ENCODE results near the gene CATSPERD. TPM values are rescaled to one million over a fixed set of nuclear protein-coding genes. Genes with fewer than 3 reads are reported as not detected.

Gene CATSPERD
- total and polyA plus RNA-seq, 12 donors: not detected

- Histone ChIP-seq H3K9me3 (replicated peaks in 1 of 3) (no peaks in the 10 kb centered on the region), H3K4me3 (no peak overlapping the region), H3K27me3 (no peaks in the 10 kb centered on the region), H3K27ac (no peak overlapping the region), H3K4me1 (replicated peaks in 1 of 2) (peaks cover 2 to 9% of the 10 kb centered on the region in 2 donors), H3K36me3 (replicated peaks in 1 of 2) (no peaks in the 10 kb centered on the region)
- DNase-seq: no peak
- TF ChIP-seq POLR2A (IDR thresholded peaks at IDR 0.05): no peak
- TF ChIP-seq, protein P1, sequence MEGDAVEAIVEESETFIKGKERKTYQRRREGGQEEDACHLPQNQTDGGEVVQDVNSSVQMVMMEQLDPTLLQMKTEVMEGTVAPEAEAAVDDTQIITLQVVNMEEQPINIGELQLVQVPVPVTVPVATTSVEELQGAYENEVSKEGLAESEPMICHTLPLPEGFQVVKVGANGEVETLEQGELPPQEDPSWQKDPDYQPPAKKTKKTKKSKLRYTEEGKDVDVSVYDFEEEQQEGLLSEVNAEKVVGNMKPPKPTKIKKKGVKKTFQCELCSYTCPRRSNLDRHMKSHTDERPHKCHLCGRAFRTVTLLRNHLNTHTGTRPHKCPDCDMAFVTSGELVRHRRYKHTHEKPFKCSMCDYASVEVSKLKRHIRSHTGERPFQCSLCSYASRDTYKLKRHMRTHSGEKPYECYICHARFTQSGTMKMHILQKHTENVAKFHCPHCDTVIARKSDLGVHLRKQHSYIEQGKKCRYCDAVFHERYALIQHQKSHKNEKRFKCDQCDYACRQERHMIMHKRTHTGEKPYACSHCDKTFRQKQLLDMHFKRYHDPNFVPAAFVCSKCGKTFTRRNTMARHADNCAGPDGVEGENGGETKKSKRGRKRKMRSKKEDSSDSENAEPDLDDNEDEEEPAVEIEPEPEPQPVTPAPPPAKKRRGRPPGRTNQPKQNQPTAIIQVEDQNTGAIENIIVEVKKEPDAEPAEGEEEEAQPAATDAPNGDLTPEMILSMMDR (IDR thresholded peaks at IDR 0.05): no peak
- 70 to 73% (median 72%) methylated on average over 10 of the region's 10 CpGs for WGBS, 4 donors
- intact Hi-C loops (cut with DNase I): loop anchor here (5.0 to 10.0 kb wide), 3 partner anchors 83 to 213 kb away; no protein-coding TSS in a partner anchor
Measured at GRCh38 chr19:5809469-5809868, 89.0 kb downstream of the CATSPERD start.

DNA sequence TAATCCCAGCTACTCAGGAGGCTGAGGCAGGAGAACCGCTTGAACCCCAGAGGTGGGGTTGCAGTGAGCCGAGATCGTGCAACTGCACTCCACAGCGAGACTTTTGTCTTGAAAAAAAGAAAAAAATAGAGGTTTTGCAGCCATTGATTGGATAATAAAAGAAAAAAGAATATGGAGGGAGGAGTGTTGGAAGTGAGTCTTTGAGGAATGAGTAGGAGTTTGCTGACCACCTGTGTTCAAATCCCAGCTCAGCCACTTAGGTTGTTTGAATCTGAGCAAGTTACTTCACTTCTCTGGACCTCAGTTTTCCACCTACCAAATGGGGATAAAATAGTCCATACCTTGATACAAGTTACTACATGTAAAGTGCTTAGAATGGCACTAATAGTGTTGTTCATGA, 90.7 kb downstream of the CATSPERD start:
- Histone ChIP-seq H3K4me3 (no peak overlapping the region), H3K27ac (no peak overlapping the region), H3K36me3 (replicated peaks in 1 of 2) (no peaks in the 10 kb centered on the region), H3K9me3 (replicated peaks in 1 of 3) (no peaks in the 10 kb centered on the region), H3K27me3 (no peaks in the 10 kb centered on the region), H3K4me1 (replicated peaks in 1 of 2) (peaks cover 0 to 2% of the 10 kb centered on the region in 2 donors)
- DNase-seq: no peak
- WGBS, 4 donors: 94 to 98% (median 95%) methylated on average over 4 of the region's 4 CpGs
- no peak for TF ChIP-seq POLR2A (IDR thresholded peaks at IDR 0.05)
- TF ChIP-seq, protein P1 (IDR thresholded peaks at IDR 0.05): no peak
- intact Hi-C loops (cut with DNase I): no loop called here

DNA sequence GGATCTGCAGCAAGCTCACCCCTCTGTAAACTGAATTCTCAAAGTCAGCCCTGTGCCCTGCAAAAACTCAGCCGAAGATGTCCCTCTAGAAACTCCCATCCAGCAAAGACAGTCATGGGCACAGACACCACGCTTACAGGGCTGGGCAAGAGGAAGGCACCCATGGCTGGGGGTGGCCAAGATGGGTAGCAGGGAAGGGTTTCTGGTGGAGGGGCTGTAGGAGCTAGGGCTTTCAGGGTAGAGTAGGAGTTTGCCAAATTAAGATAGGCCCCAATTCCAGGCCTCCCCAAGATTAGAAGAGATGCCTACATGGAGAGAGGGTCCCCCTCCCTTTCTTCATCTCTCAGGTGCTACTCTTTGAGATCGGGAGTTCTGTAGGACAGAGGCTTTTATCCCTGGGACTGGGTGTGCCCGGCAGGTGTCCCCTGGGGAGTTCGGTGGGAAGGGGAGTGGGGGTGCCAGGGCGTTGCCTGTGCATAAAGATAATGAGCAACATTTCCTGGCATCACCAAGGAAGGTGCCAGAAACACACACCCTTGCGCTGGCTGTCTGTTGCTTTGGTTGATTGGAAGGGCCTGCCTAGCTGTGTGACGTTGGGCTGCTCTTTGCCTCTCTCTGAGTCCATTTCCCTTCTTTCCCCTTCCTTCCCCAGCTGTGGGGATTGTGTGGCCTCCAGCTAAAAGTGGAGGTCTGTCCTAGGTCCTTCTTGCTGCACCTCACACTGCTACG, 93.8 kb downstream of the CATSPERD start:
- H3K4me1 ChIP-seq (replicated peaks in 1 of 2): no peaks in the 10 kb centered on the region
- no peak overlapping the region for H3K27ac ChIP-seq
- no peak for DNase-seq
- no peaks in the 10 kb centered on the region for H3K9me3 ChIP-seq (replicated peaks in 1 of 3)
- TF ChIP-seq, protein P1 (IDR thresholded peaks at IDR 0.05): no peak
- no peak for TF ChIP-seq POLR2A (IDR thresholded peaks at IDR 0.05)
- WGBS, 4 donors: 77 to 86% (median 83%) methylated on average over 9 of the region's 9 CpGs
- H3K27me3 ChIP-seq: no peaks in the 10 kb centered on the region
- H3K36me3 ChIP-seq (replicated peaks in 1 of 2): no peaks in the 10 kb centered on the region
- intact Hi-C loops (cut with DNase I): no loop called here
- H3K4me3 ChIP-seq: no peak overlapping the region

DNA sequence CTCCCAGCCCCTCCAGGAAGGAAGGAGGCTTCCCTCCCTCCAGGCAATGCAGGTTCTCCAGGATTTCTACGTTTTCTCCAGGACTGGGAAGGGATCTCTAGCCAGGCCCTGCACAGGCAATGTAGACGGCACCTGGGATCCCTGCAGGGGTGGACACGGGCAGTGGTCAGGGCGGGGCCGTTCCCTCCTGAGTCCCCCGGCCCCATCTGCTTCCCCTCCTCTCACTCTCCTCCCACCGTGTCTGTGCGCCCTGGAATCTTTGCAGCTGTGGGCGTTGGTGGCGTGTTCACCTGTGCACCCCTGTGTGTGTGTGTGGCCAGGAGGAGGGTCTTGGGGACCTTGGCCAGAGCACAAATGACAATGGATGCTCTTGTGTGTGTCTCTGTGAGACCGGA, 94.4 kb downstream of the CATSPERD start:
- intact Hi-C loops (cut with DNase I): no loop called here
- H3K4me1 ChIP-seq (replicated peaks in 1 of 2): no peaks in the 10 kb centered on the region
- WGBS, 4 donors: 71 to 82% (median 73%) methylated on average over 2 to 11 of the region's 11 CpGs
- no peaks in the 10 kb centered on the region for H3K27me3 ChIP-seq
- no peak overlapping the region for H3K4me3 ChIP-seq
- DNase-seq: no peak
- TF ChIP-seq, protein P1 (IDR thresholded peaks at IDR 0.05): no peak
- TF ChIP-seq POLR2A (IDR thresholded peaks at IDR 0.05): no peak
- H3K27ac ChIP-seq: no peak overlapping the region
- H3K9me3 ChIP-seq (replicated peaks in 1 of 3): no peaks in the 10 kb centered on the region
- H3K36me3 ChIP-seq (replicated peaks in 1 of 2): no peaks in the 10 kb centered on the region
